H1 (cell line): ENCODE measurements around the gene PHF23. TPM values are rescaled to one million over a fixed set of nuclear protein-coding genes. Genes with fewer than 3 reads are reported as not detected.

Source experiments
- CTCF ChIA-PET: fragments of 300-600 bp; sonication (Branson Sonifier 250); formaldehyde crosslinking; loops from one replicate; lab custom pipeline; 2021; ENCODE audit not compliant: partially characterized antibody; lab: Charles Lee
- POLR2A ChIA-PET: fragments of 300-600 bp; sonication (Branson Sonifier 250); formaldehyde crosslinking; loops from one replicate; lab custom pipeline; 2021; ENCODE audit warnings: inconsistent platforms; ENCODE audit not compliant: partially characterized antibody; lab: Charles Lee
- DNase-seq, 2 experiments: peaks; one replicate each; pipeline versions ENCODE4 v3.0.0 to v3.0.0-alpha.2; 2010 to 2022; ENCODE audit warnings: low spot score in 2 of 2, low read depth in 1 of 2, mixed read lengths in 1 of 2
- FAIRE-seq: peaks from 2 replicates; lab custom pipeline; 2011; peaks lifted over from hg19 to GRCh38; lab: Jason Lieb, UNC
- H2AFZ ChIP-seq: 2 replicates; pipeline ENCODE4 v1.8.1; 2012; ENCODE audit warnings: low read length, inconsistent platforms
- H2AK5ac ChIP-seq: 2 replicates; pipeline ENCODE4 v1.6.1; 2013; ENCODE audit warnings: low read depth, low read length
- H2BK120ac ChIP-seq: replicated peaks from 2 replicates; pipeline ENCODE3; 2013; ENCODE audit warnings: low read depth, low read length, inconsistent platforms
- H2BK12ac ChIP-seq: 2 replicates; pipeline ENCODE4 v1.6.1; 2013; ENCODE audit warnings: low read depth, low read length
- H2BK15ac ChIP-seq: 2 replicates; pipeline ENCODE4 v1.6.1; 2013; ENCODE audit warnings: low read length
- H2BK20ac ChIP-seq: 2 replicates; pipeline ENCODE4 v1.6.1; 2013; ENCODE audit warnings: low read length
- H2BK5ac ChIP-seq: 2 replicates; pipeline ENCODE4 v1.6.1; 2013; ENCODE audit warnings: low read depth, low read length
- H3K14ac ChIP-seq: 2 replicates; pipeline ENCODE4 v1.6.1; 2013; ENCODE audit warnings: inconsistent platforms; ENCODE audit not compliant: insufficient read length
- H3K18ac ChIP-seq: 2 replicates; pipeline ENCODE4 v1.6.1; 2013; ENCODE audit warnings: low read length; ENCODE audit errors: extremely low read depth
- H3K23ac ChIP-seq: 2 replicates; pipeline ENCODE4 v1.6.1; 2013; ENCODE audit warnings: inconsistent platforms; ENCODE audit not compliant: insufficient read length
- H3K23me2 ChIP-seq: 2 replicates; pipeline ENCODE4 v1.6.1; 2013; ENCODE audit warnings: low read depth, low read length
- H3K27ac ChIP-seq: 2 replicates; pipeline ENCODE4 v1.6.1; 2011; ENCODE audit warnings: low read depth, low read length, inconsistent platforms
- H3K27me3 ChIP-seq, 4 experiments: replicated peaks in 1 of 4; 1 replicate in 1 of 4; 2 replicates in 3 of 4; pipeline versions ENCODE4 v1.6.1 to v1.8.1; 2011 to 2013; ENCODE audit warnings: low read length in 3 of 4, mild to moderate bottlenecking in 3 of 4, inconsistent platforms in 2 of 4, mixed read lengths in 2 of 4, moderate library complexity in 1 of 4; ENCODE audit not compliant: control insufficient read depth in 3 of 4, insufficient read depth in 3 of 4; ENCODE audit errors: extremely low read depth in 1 of 4
- H3K36me3 ChIP-seq, 4 experiments: 2 replicates each; pipeline versions ENCODE4 v1.6.1 to v1.8.1; 2011 to 2013; ENCODE audit warnings: mild to moderate bottlenecking in 4 of 4, low read length in 3 of 4, moderate library complexity in 2 of 4, control low read depth in 1 of 4, inconsistent platforms in 1 of 4; ENCODE audit not compliant: insufficient read depth in 4 of 4, control insufficient read depth in 2 of 4
- H3K4ac ChIP-seq: replicated peaks from 2 replicates; pipeline ENCODE3; 2013; ENCODE audit warnings: low read length, low read depth, mixed read lengths, inconsistent platforms; ENCODE audit not compliant: insufficient read length
- H3K4me1 ChIP-seq, 4 experiments: replicated peaks in 1 of 4; 1 replicate in 1 of 4; 2 replicates in 3 of 4; pipeline versions ENCODE4 v1.6.1 to v1.8.1; 2011 to 2013; ENCODE audit warnings: low read length in 3 of 4, inconsistent platforms in 2 of 4, mixed read lengths in 1 of 4; ENCODE audit not compliant: insufficient read depth in 4 of 4, control insufficient read depth in 3 of 4
- H3K4me2 ChIP-seq, 2 experiments: 2 replicates each; pipeline versions ENCODE4 v1.6.1 to v1.8.1; 2011 to 2013; ENCODE audit warnings: low read depth in 2 of 2, low read length in 2 of 2, control low read depth in 1 of 2, inconsistent platforms in 1 of 2, mild to moderate bottlenecking in 1 of 2; ENCODE audit not compliant: insufficient read depth in 1 of 2
- H3K4me3 ChIP-seq, 4 experiments: fragments of 200-600, 300-600 bp in 1 of 4; sonication (generic), shearing (Covaris generic), sonication (Bioruptor Twin) in 1 of 4; 2 replicates each; pipeline versions ENCODE4 v1.5.1 to v1.8.1; 2011 to 2016; ENCODE audit warnings: low read length in 4 of 4, low read depth in 3 of 4, control low read depth in 2 of 4, inconsistent platforms in 2 of 4, mild to moderate bottlenecking in 2 of 4, mixed read lengths in 1 of 4, moderate library complexity in 1 of 4; ENCODE audit not compliant: insufficient read depth in 2 of 4; ENCODE audit errors: extremely low read depth in 1 of 4
- H3K56ac ChIP-seq: replicated peaks from 2 replicates; pipeline ENCODE3; 2013; ENCODE audit warnings: low read depth, mild to moderate bottlenecking, mixed read lengths, low read length, inconsistent platforms; ENCODE audit not compliant: insufficient read length
- H3K79me1 ChIP-seq: 2 replicates; pipeline ENCODE4 v1.6.1; 2013; ENCODE audit warnings: low read depth, low read length, control low read depth
- H3K79me2 ChIP-seq, 2 experiments: 2 replicates each; pipeline versions ENCODE4 v1.6.1 to v1.8.1; 2012 to 2013; ENCODE audit warnings: low read length in 2 of 2, mild to moderate bottlenecking in 2 of 2, inconsistent platforms in 1 of 2; ENCODE audit not compliant: insufficient read depth in 2 of 2, control insufficient read depth in 1 of 2
- H3K9ac ChIP-seq, 4 experiments: replicated peaks in 1 of 4; 1 replicate in 1 of 4; 2 replicates in 3 of 4; pipeline versions ENCODE4 v1.6.1 to v1.8.1; 2011 to 2013; ENCODE audit warnings: low read depth in 3 of 4, low read length in 3 of 4, control low read depth in 2 of 4, mild to moderate bottlenecking in 2 of 4, moderate library complexity in 2 of 4, inconsistent platforms in 1 of 4; ENCODE audit errors: extremely low read depth in 1 of 4
- H3K9me3 ChIP-seq, 2 experiments: 2 replicates each; pipeline versions ENCODE4 v1.6.1 to v1.8.1; 2012 to 2013; ENCODE audit warnings: mild to moderate bottlenecking in 2 of 2, moderate library complexity in 2 of 2, control low read depth in 1 of 2, inconsistent platforms in 1 of 2, low read depth in 1 of 2, low read length in 1 of 2, mixed read lengths in 1 of 2; ENCODE audit not compliant: insufficient read depth in 2 of 2
- H4K20me1 ChIP-seq, 2 experiments: replicated peaks in 1 of 2; 2 replicates each; pipeline versions ENCODE3 to v1.8.1; 2011 to 2013; ENCODE audit warnings: inconsistent platforms in 2 of 2, low read length in 2 of 2, mild to moderate bottlenecking in 1 of 2; ENCODE audit not compliant: insufficient read depth in 2 of 2, control insufficient read depth in 1 of 2
- H4K5ac ChIP-seq: 2 replicates; pipeline ENCODE4 v1.6.1; 2013; ENCODE audit warnings: low read length, low read depth, mixed read lengths, inconsistent platforms; ENCODE audit not compliant: insufficient read length
- H4K8ac ChIP-seq: 2 replicates; pipeline ENCODE4 v1.8.0; 2013; ENCODE audit warnings: mild to moderate bottlenecking, moderate library complexity, low read length, inconsistent platforms; ENCODE audit not compliant: insufficient read depth; ENCODE audit errors: extremely low read depth
- H4K91ac ChIP-seq: replicated peaks from 2 replicates; pipeline ENCODE3; 2013; ENCODE audit warnings: low read length, mixed read lengths, inconsistent platforms; ENCODE audit not compliant: insufficient read length
- ASH2L ChIP-seq: fragments of 200-600, 300-600 bp; sonication (generic); IDR thresholded peaks from one replicate; pipeline ENCODE4 v1.7.1; 2017; ENCODE audit warnings: low read length
- CREB1 ChIP-seq: IDR thresholded peaks from 2 replicates; pipeline ENCODE4 v1.6.1; 2012; ENCODE audit warnings: inconsistent platforms
- HDAC6 ChIP-seq: IDR thresholded peaks from one replicate; pipeline ENCODE4 v1.7.1; 2012; ENCODE audit warnings: low read depth, mild to moderate bottlenecking, inconsistent platforms, low read length, moderate library complexity
- MAX ChIP-seq: IDR thresholded peaks from 2 replicates; pipeline ENCODE4 v1.6.1; 2012; ENCODE audit warnings: inconsistent platforms
- NRF1 ChIP-seq: IDR thresholded peaks from 2 replicates; pipeline ENCODE4 v1.6.1; 2011; ENCODE audit warnings: mild to moderate bottlenecking, low read depth, low read length, improper control_type of control experiment
- PHF8 ChIP-seq: fragments of 200-600 bp; sonication (generic); conservative IDR thresholded peaks from 2 replicates; pipeline ENCODE4 v1.7.1; 2012; ENCODE audit warnings: low read depth, mild to moderate bottlenecking, inconsistent platforms, low read length, moderate library complexity
- POLR2A ChIP-seq, 2 experiments: IDR thresholded peaks; 1 replicate in 1 of 2; 2 replicates in 1 of 2; pipeline ENCODE4 v1.6.1; 2011; ENCODE audit warnings: low read depth in 2 of 2, low read length in 2 of 2, mild to moderate bottlenecking in 2 of 2; ENCODE audit errors: control extremely low read depth in 1 of 2
- SAP30 ChIP-seq: fragments of 300-600 bp; sonication (generic); IDR thresholded peaks from 2 replicates; pipeline ENCODE4 v1.7.1; 2012; ENCODE audit warnings: low read length, moderate library complexity, mild to moderate bottlenecking, inconsistent platforms; ENCODE audit not compliant: insufficient read depth, insufficient replicate concordance
- SIX5 ChIP-seq: IDR thresholded peaks from 2 replicates; pipeline ENCODE4 v1.6.1; 2011; ENCODE audit warnings: mild to moderate bottlenecking, low read depth, low read length
- SP2 ChIP-seq: IDR thresholded peaks from 2 replicates; pipeline ENCODE4 v1.6.1; 2012; ENCODE audit warnings: mild to moderate bottlenecking, low read length, inconsistent platforms
- TCF12 ChIP-seq: IDR thresholded peaks from 2 replicates; pipeline ENCODE4 v1.6.1; 2011; ENCODE audit warnings: low read depth, mild to moderate bottlenecking, low read length
- TEAD4 ChIP-seq: IDR thresholded peaks from 2 replicates; pipeline ENCODE4 v1.6.1; 2012; ENCODE audit warnings: low read depth, low read length, inconsistent platforms, mixed read lengths
- WGBS, 2 experiments: shearing (Covaris generic) in 1 of 2; methylation state at CpG; one replicate each; pipeline versions ENCODE4 v1.1.6 to v1.1.7; 2013 to 2015; ENCODE audit warnings: low lambda C conversion rate in 2 of 2, mixed read lengths in 2 of 2, inconsistent platforms in 1 of 2, low coverage in 1 of 2, missing lambda C conversion rate in 1 of 2; ENCODE audit not compliant: insufficient replicate concordance in 2 of 2, insufficient coverage in 1 of 2, insufficient read length in 1 of 2; ENCODE audit errors: extremely low coverage in 1 of 2, missing lambda C conversion rate in 1 of 2; 5-methylcytosine and 5-hydroxymethylcytosine counted together
- polyA plus RNA-seq, 7 experiments: library from polyadenylated mRNA; depleted of rRNA in 3 of 7; stranded (reverse) in 5 of 7; unstranded in 2 of 7; fragments of >200 nt in 5 of 7; fragments of 200-250 nt in 2 of 7; gene quantifications; 1 replicate in 5 of 7; 2 replicates in 1 of 7; 4 replicates in 1 of 7; pipeline versions ENCODE4 v1.2.1 to v1.2.3, GENCODE V29; 2011 to 2013; ENCODE audit warnings: missing spikeins in 2 of 7, mixed read lengths in 2 of 7
- total RNA-seq: library from RNA; stranded (reverse); fragmentation: NEBNext Ultra II Directional; extraction: Animal tissue kit (Norgen Biotek cat#: 25700); gene quantifications from 2 replicates; pipeline ENCODE4 v1.2.1, GENCODE V29; 2021

The PHF23 gene
- total and polyA plus RNA-seq, 2 of the 8 experiments (the other 6 are each of a cell fraction or from before 2014, with no cell fraction given): 47.5 to 62.8 TPM

- H3K4me2 ChIP-seq: peak overlapping the region; percentile 69 to 87
- FAIRE-seq: peak; percentile 95
These were observed 24.1 kb downstream of the PHF23 start for GRCh38 chr17:7215136-7215638.

More at GRCh38 chr17:7215136-7215638, 24.1 kb downstream of the PHF23 start:
- H3K79me1 ChIP-seq: peaks cover 3% of the 10 kb centered on the region; the same call in 1 of the 2 replicates
- ChIA-PET CTCF (interaction anchor here (0.6 to 2.1 kb wide), 10 partner anchors 15 to 417 kb away, joined by 3 to 16 read pairs (median 3); partner anchors contain the start of genes DVL2, GABARAP and PHF23), POLR2A (interaction anchor here (0.9 to 3.7 kb wide), 14 partner anchors 9 to 189 kb away, joined by 3 to 22 read pairs (median 4); partner anchors contain the start of genes CLDN7, CTDNEP1, DVL2 and ELP5)
- H3K18ac ChIP-seq: peak overlapping the region; percentile 93
- peak overlapping the region in 1 of 4 experiments; percentile 45; a peak in 2 of 7 replicates for H3K9ac ChIP-seq
- no peaks in the 10 kb centered on the region for H3K9me3 ChIP-seq
- peak overlapping the region; percentile 73 for H3K27ac ChIP-seq
- no peak overlapping the region for H2BK20ac ChIP-seq
- peak overlapping the region in 3 of 4 experiments; percentile 1 to 68 (median 51); a peak in 5 of 8 replicates for H3K4me3 ChIP-seq
- H4K8ac ChIP-seq: no peak overlapping the region
- H3K56ac ChIP-seq: no peak overlapping the region
- no peak overlapping the region for H2AFZ ChIP-seq
- no peak overlapping the region for H2BK120ac ChIP-seq
- no peak for DNase-seq
- no peak overlapping the region for H3K23ac ChIP-seq
- H3K23me2 ChIP-seq: peaks cover 27% of the 10 kb centered on the region; the same call in 1 of the 2 replicates
- H2AK5ac ChIP-seq: 0 out of 2 replicates have a peak overlapping the region, but pooled peaks have one; percentile 75
- H3K14ac ChIP-seq: no peak overlapping the region
- no peak overlapping the region for H4K5ac ChIP-seq
- no peak overlapping the region for H4K91ac ChIP-seq
- H3K4ac ChIP-seq: no peak overlapping the region
- H4K20me1 ChIP-seq: no peaks in the 10 kb centered on the region
- H3K36me3 ChIP-seq: no peaks in the 10 kb centered on the region
- H2BK12ac ChIP-seq: 0 out of 2 replicates have a peak overlapping the region, but pooled peaks have one; percentile 84
- WGBS, 2 experiments: 12% methylated on average over 9 of the region's 9 CpGs; no CpG with 5 or more reads in 1 of the 2 experiments
- H3K27me3 ChIP-seq: no peaks in the 10 kb centered on the region
- peaks cover 0 to 39% of the 10 kb centered on the region in 2 experiments; a peak in 2 of 4 replicates for H3K79me2 ChIP-seq
- no peak overlapping the region for H2BK15ac ChIP-seq
- TF ChIP-seq HDAC6: no peak
- TF ChIP-seq TCF12: 0 out of 2 replicates have a peak, but pooled peaks have one; percentile 31
- TF ChIP-seq NRF1: no peak
- TF ChIP-seq ASH2L: peak; percentile 10
- TF ChIP-seq POLR2A (IDR thresholded peaks at IDR 0.05; ENCODE audit: control extremely low read depth in 1 of 2, low read depth in 2 of 2, low read length in 2 of 2): peak in 1 of 2 experiments; percentile 24; a peak in 1 of 3 replicates
- TF ChIP-seq SAP30: peak; percentile 37
- TF ChIP-seq SP2: no peak
- TF ChIP-seq CREB1: 0 out of 2 replicates have a peak, but pooled peaks have one; percentile 42
- TF ChIP-seq PHF8: no peak
- TF ChIP-seq MAX: peak; percentile 2; the same call in 1 of the 2 replicates
- peak; percentile 90 for TF ChIP-seq TEAD4
- peak; percentile 98 for TF ChIP-seq SIX5
- H3K4me1 ChIP-seq: peaks cover 9 to 45% (median 28%) of the 10 kb centered on the region in 4 experiments
- peak overlapping the region; percentile 82 for H2BK5ac ChIP-seq
